ENCODE data around the gene CAMK2N2.

Gene CAMK2N2

DNA sequence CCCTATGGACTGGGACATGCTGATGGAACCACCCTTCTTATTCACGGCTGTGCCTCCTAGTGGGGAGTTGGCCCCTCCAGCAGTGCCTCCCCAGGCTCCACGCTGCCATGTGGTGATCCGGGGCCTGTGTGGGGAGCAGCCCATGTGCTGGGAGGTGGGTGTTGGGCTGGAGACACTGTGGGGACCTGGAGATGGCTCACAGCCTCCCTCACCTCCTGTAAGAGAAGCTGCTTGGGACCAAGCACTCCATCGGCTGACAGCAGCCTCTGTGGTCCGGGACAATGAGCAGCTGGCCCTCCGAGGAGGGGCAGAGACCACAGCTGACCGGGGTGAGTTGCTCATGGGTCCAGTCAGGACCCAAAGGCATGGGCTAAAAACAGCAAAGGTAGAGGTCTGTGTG, 21.6 kb downstream of the CAMK2N2 start:
- DNase-seq = no peak

DNA sequence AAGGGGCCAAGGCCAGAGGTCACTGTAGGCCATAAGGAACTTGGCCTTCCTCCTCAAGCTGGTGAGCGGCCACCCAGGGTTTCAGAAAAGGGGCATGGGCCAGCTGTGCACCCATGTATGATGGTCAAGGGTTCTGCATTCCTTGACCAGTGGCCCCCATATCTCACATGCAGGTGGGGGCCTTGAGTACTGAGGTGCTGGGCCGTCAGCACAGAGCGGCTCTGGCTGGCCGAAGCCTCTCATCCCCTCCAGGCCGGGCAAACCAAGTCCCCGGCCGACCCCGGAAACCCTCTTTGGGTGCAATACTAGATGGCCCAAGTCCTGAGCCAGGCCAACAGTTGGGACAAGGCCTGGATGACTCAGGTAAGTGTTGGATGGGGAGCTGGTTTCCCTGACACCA, 22.1 kb downstream of the CAMK2N2 start:
- DNase-seq = no peak

DNA sequence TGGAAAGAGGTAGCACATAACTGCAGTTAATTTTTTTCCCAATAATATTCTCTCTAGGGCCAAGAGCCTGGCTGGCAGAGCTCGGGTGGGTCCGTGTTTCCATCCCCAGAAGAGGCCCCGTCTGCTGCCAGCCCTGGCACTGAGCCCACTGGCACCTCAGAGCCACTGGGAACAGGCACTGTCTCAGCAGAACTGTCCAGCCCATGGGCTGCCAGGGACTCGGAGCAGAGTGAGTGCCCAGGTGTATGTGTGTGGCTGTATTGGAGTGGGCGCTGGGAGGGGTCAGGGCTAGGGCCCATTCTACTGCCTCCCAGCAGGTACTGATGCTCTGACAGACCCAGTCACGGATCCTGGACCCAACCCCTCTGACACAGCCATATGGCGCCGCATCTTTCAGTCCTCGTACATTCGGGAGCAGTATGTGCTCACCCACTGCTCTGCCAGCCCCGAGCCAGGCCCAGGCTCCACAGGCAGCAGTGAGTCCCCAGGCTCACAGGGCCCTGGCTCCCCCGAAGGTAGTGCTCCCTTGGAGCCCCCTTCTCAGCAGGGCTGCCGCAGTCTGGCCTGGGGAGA, 23.0 kb downstream of the CAMK2N2 start:
- no peak for DNase-seq

DNA sequence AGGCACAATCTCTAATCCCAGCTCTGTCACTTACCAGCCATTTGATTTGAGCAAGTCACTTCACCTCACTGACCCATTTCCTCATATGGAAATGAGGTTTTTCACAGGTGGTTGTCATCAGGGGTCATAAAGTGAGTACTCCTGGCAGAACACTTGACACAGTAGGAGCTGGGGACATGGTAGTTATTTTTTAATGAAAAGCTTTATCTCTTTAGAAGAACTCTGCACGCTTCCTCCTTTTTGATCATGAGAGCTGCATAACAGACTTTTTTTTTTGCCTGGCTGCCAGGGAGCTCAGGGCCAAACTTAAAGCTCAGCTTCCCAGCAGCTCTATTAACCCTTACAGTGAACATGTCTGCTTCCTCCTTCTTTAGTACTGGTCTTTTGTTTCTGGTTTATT, 23.5 kb downstream of the CAMK2N2 start:
- no peak for DNase-seq

DNA sequence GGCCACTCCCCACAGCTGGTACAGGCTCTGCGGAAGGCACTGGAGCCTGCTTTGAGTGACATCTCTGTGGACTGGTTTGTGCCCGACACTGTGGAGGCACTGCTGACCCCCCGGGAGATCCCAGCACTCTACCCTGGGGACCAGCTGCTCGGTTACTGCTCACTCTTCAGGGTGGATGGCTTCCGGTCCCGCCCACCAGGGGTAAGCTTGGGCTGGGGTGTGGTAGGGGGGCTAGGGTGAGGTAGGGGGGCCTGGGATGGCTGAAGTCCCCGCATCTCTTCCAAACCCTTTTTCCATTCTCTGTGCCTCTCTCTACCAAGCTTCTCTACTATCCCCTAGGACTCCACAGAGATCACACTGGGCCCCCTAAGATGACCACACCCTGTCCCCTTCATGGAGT, 24.1 kb downstream of the CAMK2N2 start:
- no peak for DNase-seq

DNA sequence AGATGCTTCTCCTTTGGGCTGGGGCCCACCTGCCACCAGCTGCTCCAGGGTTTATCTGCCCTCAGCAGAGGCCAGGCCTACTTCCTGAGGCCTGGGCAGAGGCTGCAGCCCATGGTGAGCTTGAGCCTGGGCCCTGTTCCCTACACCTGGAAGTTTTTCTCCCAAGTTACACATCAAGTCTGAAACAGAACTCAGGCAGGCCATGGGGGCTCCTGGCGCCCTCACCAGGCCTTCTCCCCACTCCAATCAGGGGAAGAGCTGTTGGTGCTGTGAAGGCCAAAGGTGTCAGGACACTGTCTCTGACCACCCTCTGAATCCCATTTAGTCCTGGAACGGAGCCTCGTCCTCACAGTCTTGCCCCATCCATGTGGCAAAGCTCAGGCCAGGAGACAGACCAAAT, 24.7 kb downstream of the CAMK2N2 start:
- no peak for DNase-seq

DNA sequence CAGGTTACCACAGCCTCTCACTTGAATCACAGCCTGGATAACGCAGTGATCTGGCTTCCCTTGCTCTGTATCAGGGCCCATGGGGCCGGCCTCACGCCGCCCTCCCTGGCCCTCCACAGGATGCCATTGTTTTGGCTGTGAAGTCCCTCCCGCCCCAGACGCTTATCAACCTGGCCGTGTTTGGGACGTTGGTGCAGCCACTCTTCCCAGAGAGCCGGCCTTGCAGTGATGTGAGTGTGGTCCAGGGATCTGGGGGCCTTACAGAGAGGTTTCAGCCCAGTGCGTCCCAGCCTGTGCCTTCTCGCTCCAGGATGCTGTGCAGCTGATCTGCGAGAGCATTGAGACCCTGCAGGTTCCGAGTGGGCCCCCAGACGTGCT, 25.3 kb downstream of the CAMK2N2 start:
- no peak for DNase-seq

DNA sequence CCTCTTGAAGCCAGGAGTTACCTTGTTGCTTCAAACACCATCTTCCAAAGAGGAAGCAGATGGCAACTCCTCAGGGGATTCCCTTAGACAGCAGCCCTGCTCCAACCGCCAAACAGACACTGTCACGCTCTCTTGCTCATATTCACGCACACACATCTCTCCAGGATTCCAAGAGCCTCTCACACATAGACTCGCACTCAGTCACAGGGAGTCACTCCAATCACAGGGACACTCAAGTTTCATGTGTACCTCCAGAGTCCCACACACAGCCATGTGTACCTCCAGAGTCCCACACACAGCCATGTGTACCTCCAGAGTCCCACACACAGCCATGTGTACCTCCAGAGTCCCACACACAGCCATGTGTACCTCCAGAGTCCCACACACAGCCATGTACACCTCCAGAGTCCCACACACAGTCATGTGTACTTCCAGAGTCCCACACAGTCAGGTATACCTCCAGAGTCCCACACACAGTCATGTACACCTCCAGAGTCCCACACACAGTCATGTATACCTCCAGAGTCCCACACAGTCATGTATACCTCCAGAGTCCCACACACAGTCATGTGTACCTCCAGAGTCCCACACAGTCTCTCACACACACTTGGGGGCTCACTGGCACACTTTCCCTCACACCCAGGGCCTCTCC, 25.8 kb downstream of the CAMK2N2 start:
- DNase-seq = no peak

DNA sequence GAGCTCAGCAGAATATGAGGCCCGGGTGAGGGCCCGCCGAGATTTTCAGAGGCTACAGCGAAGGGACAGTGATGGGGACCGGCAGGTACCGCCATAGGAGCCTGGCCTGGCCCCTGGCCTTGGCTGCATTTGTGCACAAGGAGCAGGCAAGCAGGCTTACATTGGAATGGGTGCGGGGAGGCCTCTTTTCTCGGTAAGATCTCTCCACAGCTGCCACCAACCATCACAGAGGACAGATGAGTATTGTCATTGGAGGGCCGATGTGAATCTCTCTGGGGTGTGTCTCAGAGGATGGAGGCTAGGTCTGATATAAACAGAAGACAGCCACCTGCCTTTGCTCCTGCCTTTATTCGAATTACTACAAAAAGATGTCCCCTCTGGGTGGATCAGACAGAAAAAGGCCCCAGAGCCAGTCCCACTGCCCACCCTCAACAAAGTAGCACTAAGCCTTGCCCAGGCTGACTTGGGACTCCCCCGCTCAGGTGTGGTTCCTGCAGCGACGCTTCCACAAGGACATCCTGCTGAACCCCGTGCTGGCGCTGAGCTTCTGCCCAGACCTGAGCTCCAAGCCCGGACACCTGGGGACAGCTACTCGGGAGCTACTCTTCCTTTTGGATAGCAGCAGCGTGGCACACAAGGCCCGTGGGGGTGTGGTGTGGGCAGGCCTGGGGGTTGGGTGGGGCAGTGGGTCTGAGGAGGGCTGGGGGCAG, 26.5 kb downstream of the CAMK2N2 start:
- no peak for DNase-seq

DNA sequence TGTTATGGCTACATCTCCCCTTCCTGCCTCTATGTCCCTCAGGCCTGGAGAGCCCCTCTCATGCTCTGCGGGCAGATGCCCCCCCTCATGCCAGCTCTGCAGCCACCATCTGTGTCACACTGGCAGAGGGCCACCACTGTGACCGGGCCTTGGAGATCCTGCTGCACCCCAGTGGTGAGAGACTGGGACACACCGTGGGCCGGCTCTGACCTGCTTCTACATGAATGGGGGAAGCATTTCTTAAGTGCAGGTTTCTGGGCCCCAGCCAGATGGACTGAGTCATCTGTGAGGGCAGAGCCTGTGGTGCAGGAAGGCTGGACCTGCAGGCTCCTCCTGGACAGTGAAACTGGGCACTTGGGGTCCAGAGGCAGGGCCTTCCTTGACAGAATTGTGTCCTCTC, 27.1 kb downstream of the CAMK2N2 start:
- peak in 1 of 3 donors; percentile 13 for DNase-seq

DNA sequence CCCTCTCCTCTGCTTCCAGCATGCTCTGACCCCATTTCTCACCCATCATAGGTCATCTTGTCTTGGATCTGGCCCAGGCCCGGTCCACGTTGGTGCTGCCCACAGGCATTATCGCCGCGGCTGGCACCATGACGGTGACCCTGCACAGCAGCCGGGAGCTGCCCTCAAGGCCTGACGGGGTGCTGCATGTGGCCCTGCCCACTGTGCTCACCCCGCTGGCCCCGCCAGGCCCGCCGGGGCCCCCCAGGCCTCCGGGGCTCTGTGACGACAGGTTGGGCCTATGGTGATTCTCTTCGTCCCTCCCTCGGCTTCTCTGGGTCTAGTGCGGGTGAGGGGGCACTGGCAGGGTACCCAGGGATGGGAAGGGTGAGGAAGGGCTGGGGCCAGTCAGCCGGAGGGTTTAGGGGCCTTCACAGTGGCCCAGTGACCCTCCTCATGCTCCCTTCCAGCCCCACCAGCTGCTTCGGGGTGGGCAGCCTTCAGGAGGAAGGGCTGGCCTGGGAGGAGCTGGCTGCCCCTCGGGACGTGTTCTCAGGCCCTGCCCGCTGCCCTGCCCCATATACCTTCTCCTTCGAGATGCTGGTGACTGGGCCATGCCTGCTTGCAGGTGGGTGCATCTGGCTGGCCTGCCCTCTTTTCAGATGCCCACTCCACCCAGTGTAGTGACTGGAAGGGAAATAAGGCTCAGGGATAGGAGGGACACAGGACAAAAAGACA, 28.1 kb downstream of the CAMK2N2 start:
- no peak for DNase-seq

DNA sequence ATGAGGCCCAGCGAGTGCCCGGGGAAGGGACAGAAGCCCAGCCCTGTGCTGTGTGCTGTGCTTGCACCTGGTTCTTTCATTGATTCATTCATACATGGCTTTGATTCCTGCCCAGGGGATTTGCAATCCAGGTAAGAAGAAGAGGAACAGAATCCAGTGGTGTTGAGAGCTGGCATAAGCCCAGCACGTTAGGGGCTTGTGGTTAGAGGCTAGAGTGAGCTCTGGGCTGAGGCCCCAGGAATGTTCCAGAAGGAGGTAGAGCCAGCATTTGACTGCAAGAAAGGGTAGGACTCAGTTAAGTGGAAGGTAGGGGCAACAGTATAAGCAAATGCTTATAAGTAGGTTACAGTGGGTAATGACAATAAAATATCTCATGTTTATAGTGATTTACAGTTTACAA, 29.7 kb downstream of the CAMK2N2 start:
- no peak for DNase-seq

DNA sequence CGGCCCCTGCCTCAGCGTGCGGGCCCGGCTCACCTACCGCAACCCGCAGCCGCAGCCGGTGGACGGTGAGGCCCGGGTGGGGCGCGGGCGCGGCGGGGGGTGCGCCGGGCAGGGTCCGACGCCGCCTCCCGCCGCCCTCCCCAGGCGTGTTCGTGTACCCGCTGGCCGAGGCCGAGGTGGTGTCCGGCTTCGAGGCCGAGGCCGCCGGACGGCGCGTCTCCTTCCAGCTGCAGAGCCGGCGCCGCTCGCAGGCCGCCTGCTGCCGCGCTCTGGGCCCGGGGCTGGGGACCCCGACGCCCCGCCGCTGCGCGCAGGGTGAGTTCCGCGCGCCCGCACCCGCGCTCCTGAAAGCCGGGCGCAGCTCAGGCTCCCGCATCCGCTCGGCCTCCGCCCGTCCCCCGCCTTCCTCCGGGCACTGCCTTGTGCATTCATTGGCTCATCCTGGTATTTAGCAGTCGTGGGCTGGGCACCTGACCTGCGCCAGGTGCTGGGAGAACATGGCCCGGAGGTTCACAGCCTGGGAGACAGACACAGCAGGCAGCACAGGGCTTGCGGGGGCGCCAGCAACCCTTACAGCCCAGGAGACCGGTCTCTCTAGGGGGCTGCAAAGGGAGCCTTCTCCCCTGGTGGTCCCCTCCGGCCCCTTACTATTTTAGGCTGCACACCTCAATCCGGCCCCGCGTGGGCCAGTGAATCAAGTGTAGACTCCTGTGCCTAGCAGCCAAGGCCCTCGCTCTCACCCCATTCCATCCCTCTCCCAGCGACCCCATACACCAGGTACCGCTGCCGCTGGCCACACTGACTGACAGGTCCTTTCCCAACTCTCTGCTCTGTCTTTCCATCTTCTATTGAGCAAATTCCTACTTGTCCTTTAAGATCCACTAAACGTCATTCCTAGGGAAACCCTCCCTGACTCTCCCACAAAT, 30.5 kb downstream of the CAMK2N2 start:
- peak in 2 of 3 donors; percentile 10 to 12 for DNase-seq

DNA sequence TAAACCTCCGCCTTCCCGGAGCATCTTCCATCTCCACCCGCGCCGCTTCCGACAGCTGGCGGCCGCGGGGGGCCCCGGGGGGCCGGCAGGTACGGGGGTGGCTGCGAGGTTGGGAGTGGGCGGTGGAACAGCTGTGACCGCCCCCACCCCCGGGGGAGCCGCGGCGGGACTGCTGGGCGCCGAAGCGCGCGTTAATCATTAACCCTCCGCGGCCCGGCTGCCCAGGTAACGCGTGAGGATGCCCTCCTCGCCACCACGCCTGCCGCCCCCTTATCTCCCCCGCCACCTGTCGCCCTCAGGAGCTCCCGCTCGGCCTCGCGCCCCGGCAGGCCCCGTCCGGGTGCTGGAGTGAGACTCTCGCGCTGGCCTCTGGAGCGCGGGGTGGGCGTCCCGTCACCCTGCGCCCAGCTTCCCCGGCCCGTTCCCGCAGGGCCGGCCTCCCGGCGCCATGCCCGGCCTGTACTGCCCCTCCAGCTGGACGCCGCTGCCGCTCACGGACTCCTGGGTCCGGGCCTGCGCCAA, 31.2 kb downstream of the CAMK2N2 start:
- DNase-seq = peak in 2 of 3 donors; percentile 16 to 18

DNA sequence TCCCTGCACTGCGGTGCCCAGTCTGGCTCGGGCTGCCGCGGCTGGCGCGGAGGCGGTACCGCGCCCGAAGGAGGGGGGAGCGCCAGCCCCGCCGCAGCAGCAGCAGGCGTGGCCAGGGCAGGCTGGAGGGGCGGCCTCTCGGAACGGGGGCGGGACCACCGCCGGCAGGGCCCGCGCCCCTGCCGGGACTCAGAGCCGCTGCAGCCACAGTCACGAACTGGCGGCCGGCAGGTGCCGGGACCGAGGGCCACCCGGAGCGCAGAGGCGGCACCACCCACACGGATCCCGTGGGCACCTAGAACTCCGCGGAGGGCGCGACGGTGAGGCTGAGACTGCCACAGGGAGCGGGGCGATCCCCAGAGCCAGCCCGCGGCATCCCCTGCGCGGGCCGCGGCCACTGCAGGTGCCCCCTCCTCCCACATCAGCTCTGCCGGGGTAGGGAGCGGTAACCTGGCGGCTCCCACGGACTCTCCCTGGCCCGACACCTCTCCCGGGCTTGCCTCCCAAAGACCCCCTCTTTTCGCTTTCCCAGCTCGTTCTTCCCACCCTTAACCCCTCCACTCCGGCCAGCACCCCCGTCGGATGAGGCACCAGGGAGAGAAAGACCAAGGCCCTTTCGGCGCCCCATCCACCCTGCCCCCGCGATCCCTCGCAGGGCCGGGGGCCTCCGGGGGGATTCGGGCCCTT, 31.8 kb downstream of the CAMK2N2 start, which contains the start of gene VWA5B2:
TSS of gene VWA5B2 (plus strand) at position 192 of the 687 bp plus-strand sequence. CDS start 944 bp downstream, outside the sequence.
- peak; percentile 60 to 78 (median 64) for DNase-seq

DNA sequence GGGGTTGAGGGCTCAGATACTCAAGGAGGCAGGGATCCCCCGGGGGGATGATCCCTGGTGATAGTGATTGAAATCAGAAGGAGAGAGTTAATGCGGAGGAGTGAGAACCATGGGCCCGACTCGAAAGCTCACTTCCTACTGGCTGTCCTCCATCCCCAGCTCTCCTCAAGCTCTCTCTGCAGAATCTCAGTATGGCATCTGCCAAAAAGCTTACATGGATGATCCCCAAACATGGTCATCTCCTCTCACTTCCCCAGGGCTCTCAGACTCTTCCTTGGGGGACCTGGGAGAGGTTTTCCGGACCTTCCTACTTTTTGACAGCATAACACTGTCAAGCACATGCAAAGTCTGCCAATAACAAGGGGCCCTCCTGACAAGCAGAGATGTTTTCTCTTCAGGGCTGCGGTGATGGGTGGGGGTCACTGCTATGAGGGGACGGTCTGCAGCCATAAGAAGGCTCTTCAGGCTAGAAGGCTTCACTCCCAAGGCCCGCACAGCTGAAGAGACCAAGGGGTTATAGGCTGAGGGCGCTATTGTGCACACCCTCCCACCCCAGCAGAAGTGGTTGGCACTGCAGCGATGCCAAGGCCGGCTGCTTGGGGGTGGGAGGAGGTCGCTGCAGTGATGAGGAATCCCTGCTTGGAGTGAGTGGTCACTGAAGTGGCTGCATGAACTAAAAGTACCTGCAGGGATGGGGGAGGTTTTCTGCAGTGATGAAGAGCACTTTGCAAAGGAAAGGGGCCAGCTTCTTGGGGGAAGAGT, 32.8 kb downstream of the CAMK2N2 start:
- no peak for DNase-seq

DNA sequence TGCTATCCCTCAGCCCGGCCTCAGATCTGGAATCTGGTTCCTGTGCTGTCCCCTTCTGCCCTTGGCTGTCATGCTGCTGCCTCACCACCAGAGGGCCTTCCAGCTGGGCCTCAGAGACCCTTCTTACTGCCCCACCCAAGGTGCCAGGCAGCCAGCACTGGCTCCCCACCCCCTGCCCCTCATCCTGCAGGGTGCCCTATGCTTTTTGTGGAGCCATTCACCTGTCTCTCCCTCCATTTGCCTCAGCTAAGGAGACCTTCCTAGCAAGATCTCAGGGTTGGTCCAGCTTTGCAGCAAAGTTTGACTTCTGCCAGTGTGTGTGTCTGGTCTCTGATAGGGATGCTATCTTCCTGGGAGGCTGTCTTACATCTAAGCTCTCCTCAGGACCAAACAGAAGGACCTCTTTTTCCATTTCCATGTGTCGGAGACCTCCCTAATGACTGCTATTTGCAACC, 33.8 kb downstream of the CAMK2N2 start:
- peak; percentile 59 to 66 (median 61) for DNase-seq

DNA sequence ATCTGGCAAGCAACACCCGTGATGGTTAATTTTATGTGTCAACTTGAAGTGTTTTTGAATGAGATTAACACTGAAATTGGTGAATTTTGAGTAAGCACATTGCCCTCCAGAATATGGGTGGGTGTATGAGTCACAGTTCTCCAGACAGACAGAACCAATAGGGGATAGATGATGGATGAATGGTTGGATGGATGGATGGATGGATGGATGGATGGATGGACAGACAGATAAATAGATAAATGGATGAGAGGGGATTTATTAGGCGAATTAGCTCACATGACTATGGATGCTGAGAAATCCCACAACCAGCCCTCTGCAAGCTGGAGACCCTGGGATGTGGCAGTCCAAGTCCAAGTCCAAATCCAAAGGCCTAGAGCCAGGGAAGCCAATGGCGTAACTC, 37.4 kb downstream of the CAMK2N2 start:
- no peak for DNase-seq

DNA sequence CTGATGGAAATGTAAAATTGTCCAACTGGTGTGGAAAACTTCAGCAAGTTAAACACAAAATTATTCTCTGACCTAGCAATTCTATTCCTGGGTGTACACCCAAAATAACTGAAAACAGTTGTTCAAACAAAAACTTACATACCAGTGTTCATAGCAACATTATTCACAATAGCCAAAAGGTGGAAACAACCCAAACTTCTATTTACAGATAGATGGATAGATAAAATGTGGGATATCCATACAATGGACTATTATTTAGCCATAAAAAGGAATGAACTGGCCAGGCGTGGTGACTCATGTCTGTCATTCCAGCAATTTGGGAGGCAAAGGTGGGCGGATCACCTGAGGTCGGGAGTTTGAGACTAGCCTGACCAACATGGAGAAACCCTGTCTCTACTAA, 38.8 kb downstream of the CAMK2N2 start:
- DNase-seq = no peak

DNA sequence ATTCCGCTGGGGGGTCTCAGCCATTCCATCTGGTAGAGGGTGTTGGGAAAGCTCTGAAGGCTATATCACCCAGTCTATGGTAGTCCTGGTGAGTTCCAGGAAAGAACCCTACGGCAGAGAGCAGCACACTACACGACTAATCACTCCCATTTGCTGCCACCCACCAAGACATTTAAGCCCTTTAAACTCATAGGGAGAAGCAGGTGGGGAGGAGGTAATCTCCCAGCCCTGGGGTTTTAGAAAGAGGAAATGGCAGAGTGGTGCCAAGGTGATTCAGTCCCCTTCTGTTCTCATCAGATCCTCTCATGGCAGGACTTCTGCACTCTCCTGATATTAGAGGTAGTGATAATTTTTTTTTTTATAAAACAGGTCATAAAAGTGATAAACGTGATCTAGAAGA, 42.5 kb downstream of the CAMK2N2 start:
- no peak for DNase-seq

DNA sequence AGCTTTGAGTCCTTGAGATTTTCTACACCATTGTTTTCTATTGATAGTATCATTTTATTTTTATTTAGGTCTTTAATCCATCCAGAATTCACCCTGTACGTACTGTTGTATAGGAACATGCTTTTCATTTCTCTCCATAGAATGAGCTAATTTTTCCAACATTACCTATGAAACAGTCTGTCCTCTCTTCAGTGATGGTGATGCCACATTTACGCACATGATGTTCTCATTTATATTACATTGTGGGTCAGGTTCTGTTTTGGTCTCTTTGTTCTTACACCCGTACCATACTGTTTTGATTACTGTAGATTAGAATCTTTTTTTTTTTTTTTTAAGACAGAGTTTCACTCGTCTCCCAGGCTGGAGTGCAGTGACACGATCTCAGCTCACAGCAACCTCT, 49.6 kb downstream of the CAMK2N2 start:
- DNase-seq = no peak
